Panc1 (cell line): ENCODE data around the gene SVBP. TPM values are rescaled to one million over a fixed set of nuclear protein-coding genes. Genes with fewer than 3 reads are reported as not detected.

ENCODE experiments used
- ATAC-seq: fragments of 200-7000 bp; cut with Tn5 transposase; 2 replicates; pipeline ENCODE4 v1.9.1; 2020; ENCODE audit warnings: mild to moderate bottlenecking, moderate library complexity
- BruUV-seq: library from RNA; stranded (reverse); fragments of 400-500 nt; replicated peaks from 2 replicates; lab custom pipeline; 2021; lab: Mats Ljungman, UMichigan
- CTCF ChIA-PET: fragments of 300-600 bp; sonication (Branson Sonifier 250); formaldehyde crosslinking; loops from one replicate; lab custom pipeline; 2022; ENCODE audit warnings: antibody characterized with exemption; lab: Charles Lee
- POLR2A ChIA-PET: fragments of 300-600 bp; sonication (Branson Sonifier 250); formaldehyde crosslinking; loops from one replicate; lab custom pipeline; 2022; ENCODE audit warnings: antibody characterized with exemption; lab: Charles Lee
- DNase-seq: peaks from one replicate; pipeline ENCODE4 v3.0.0-alpha.2; 2010; ENCODE audit warnings: low read depth, low spot score
- H3K27ac ChIP-seq: 2 replicates; pipeline ENCODE4 v1.5.1; 2011; ENCODE audit warnings: mild to moderate bottlenecking, low read length, inconsistent platforms
- H3K27me3 ChIP-seq: fragments of 200-500 bp; sonication (Bioruptor generic); 2 replicates; pipeline ENCODE4 v1.6.0; 2014; ENCODE audit warnings: low read length, inconsistent platforms; ENCODE audit not compliant: control insufficient read depth, insufficient read depth
- H3K36me3 ChIP-seq: fragments of 200-500 bp; sonication (Bioruptor generic); 2 replicates; pipeline ENCODE4 v1.5.1; 2014; ENCODE audit warnings: inconsistent platforms, mild to moderate bottlenecking, low read length, moderate library complexity; ENCODE audit not compliant: control insufficient read depth, insufficient read depth
- H3K4me1 ChIP-seq: 2 replicates; pipeline ENCODE4 v1.5.1; 2011; ENCODE audit warnings: inconsistent platforms, mild to moderate bottlenecking, low read length, moderate library complexity; ENCODE audit not compliant: control insufficient read depth, insufficient read depth
- H3K4me3 ChIP-seq, 2 experiments: 2 replicates each; pipeline ENCODE4 v1.5.1; 2011 to 2012; ENCODE audit warnings: low read depth in 2 of 2, low read length in 2 of 2, mild to moderate bottlenecking in 2 of 2, inconsistent platforms in 1 of 2, moderate library complexity in 1 of 2
- H3K9me3 ChIP-seq: fragments of 200-500 bp; sonication (Bioruptor generic); 2 replicates; pipeline ENCODE4 v1.5.1; 2014; ENCODE audit warnings: low read depth, mild to moderate bottlenecking, inconsistent platforms, low read length, moderate library complexity; ENCODE audit not compliant: control insufficient read depth, insufficient read depth
- POLR2AphosphoS5 ChIP-seq: IDR thresholded peaks from 2 replicates; pipeline ENCODE4 v1.6.1; 2012; ENCODE audit warnings: mild to moderate bottlenecking, low read depth, low read length, moderate library complexity
- SIN3A ChIP-seq: IDR thresholded peaks from 2 replicates; pipeline ENCODE4 v1.6.1; 2012; ENCODE audit warnings: low read depth, mild to moderate bottlenecking, low read length, moderate library complexity, borderline replicate concordance; ENCODE audit not compliant: insufficient read depth
- TCF7L2 ChIP-seq: IDR thresholded peaks from 2 replicates; pipeline ENCODE4 v1.6.1; 2011; ENCODE audit warnings: mild to moderate bottlenecking, low read depth, low read length, inconsistent platforms
- in situ Hi-C: cut with HindIII; loops from 2 replicates; pipeline ENCODE4 v1.10.0; 2016; ENCODE audit warnings: low sequenced_read_pairs, low pct_unique_long_range_greater_than_20kb
- intact Hi-C: fragments of 100-400 bp; cut with micrococcal nuclease; formaldehyde crosslinking; loops from one replicate; pipeline ENCODE4 v1.10.0; 2022; ENCODE audit not compliant: unreplicated experiment
- total RNA-seq: library from RNA; stranded (reverse); gene quantifications from one replicate; pipeline ENCODE4 v1.2.1, GENCODE V29; 2021; ENCODE audit not compliant: unreplicated experiment
- TF ChIP-seq, protein P1 (sequence below), 2 experiments: IDR thresholded peaks; 2 replicates each; pipeline ENCODE4 v1.6.1; 2011 to 2012; ENCODE audit warnings: low read depth in 2 of 2, control low read depth in 1 of 2, low read length in 1 of 2, mild to moderate bottlenecking in 1 of 2, moderate library complexity in 1 of 2; ENCODE audit not compliant: insufficient read depth in 1 of 2
- TF ChIP-seq, protein P2 (sequence below): fragments of 450-650 bp; IDR thresholded peaks from 2 replicates; pipeline ENCODE4 v1.5.1; 2017; ENCODE audit warnings: mild to moderate bottlenecking

SVBP gene
- total RNA-seq, 1 experiment from 2014 or later, result 21.2 TPM

GRCh38 chr1:42835422-42835821, 18.2 kb upstream of the SVBP start:
- POLR2A ChIA-PET, result interaction anchor here (0.6 kb wide), 1 partner anchor 1368 kb away, joined by 5 read pairs; no protein-coding TSS in a partner anchor
- CTCF ChIA-PET, result interaction anchor here (0.6 kb wide), 1 partner anchor 56 kb away, joined by 3 read pairs; no protein-coding TSS in a partner anchor

GRCh38 chr1:42834803-42835202, 17.6 kb upstream of the SVBP start:
- no peaks in the 10 kb centered on the region for H3K9me3 ChIP-seq
- no peak overlapping the region for H3K27ac ChIP-seq
- POLR2A ChIA-PET, result interaction anchor here (0.6 kb wide), 1 partner anchor 1368 kb away, joined by 5 read pairs; no protein-coding TSS in a partner anchor
- no TSS peak for BruUV-seq
- intact Hi-C loops, result no loop called here
- H3K27me3 ChIP-seq, result no peaks in the 10 kb centered on the region
- DNase-seq (no peak), ATAC-seq (no peak)
- in situ Hi-C loops, result no loop called here
- TF ChIP-seq, protein P1, sequence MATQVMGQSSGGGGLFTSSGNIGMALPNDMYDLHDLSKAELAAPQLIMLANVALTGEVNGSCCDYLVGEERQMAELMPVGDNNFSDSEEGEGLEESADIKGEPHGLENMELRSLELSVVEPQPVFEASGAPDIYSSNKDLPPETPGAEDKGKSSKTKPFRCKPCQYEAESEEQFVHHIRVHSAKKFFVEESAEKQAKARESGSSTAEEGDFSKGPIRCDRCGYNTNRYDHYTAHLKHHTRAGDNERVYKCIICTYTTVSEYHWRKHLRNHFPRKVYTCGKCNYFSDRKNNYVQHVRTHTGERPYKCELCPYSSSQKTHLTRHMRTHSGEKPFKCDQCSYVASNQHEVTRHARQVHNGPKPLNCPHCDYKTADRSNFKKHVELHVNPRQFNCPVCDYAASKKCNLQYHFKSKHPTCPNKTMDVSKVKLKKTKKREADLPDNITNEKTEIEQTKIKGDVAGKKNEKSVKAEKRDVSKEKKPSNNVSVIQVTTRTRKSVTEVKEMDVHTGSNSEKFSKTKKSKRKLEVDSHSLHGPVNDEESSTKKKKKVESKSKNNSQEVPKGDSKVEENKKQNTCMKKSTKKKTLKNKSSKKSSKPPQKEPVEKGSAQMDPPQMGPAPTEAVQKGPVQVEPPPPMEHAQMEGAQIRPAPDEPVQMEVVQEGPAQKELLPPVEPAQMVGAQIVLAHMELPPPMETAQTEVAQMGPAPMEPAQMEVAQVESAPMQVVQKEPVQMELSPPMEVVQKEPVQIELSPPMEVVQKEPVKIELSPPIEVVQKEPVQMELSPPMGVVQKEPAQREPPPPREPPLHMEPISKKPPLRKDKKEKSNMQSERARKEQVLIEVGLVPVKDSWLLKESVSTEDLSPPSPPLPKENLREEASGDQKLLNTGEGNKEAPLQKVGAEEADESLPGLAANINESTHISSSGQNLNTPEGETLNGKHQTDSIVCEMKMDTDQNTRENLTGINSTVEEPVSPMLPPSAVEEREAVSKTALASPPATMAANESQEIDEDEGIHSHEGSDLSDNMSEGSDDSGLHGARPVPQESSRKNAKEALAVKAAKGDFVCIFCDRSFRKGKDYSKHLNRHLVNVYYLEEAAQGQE (IDR thresholded peaks at IDR 0.05; ENCODE audit: insufficient read depth in 1 of 2, low read depth in 2 of 2, low read length in 1 of 2), result no peak
- TF ChIP-seq TCF7L2 (no peak), POLR2AphosphoS5 (no peak), SIN3A (no peak)
- TF ChIP-seq, protein P2, sequence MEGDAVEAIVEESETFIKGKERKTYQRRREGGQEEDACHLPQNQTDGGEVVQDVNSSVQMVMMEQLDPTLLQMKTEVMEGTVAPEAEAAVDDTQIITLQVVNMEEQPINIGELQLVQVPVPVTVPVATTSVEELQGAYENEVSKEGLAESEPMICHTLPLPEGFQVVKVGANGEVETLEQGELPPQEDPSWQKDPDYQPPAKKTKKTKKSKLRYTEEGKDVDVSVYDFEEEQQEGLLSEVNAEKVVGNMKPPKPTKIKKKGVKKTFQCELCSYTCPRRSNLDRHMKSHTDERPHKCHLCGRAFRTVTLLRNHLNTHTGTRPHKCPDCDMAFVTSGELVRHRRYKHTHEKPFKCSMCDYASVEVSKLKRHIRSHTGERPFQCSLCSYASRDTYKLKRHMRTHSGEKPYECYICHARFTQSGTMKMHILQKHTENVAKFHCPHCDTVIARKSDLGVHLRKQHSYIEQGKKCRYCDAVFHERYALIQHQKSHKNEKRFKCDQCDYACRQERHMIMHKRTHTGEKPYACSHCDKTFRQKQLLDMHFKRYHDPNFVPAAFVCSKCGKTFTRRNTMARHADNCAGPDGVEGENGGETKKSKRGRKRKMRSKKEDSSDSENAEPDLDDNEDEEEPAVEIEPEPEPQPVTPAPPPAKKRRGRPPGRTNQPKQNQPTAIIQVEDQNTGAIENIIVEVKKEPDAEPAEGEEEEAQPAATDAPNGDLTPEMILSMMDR, result no peak
- no peak overlapping the region for H3K4me3 ChIP-seq
- H3K4me1 ChIP-seq, result no peaks in the 10 kb centered on the region
- CTCF ChIA-PET, result no interaction called here
- H3K36me3 ChIP-seq, result no peaks in the 10 kb centered on the region

More at GRCh38 chr1:42835422-42835821, 18.2 kb upstream of the SVBP start:
- H3K9me3 ChIP-seq, result no peaks in the 10 kb centered on the region
- H3K4me3 ChIP-seq, result no peak overlapping the region
- DNase-seq (no peak), ATAC-seq (no peak)
- TF ChIP-seq, protein P1 (IDR thresholded peaks at IDR 0.05; ENCODE audit: insufficient read depth in 1 of 2, low read depth in 2 of 2, low read length in 1 of 2), result no peak
- TF ChIP-seq POLR2AphosphoS5 (no peak), TCF7L2 (no peak), SIN3A (no peak)
- TF ChIP-seq, protein P2, result no peak
- H3K4me1 ChIP-seq, result no peaks in the 10 kb centered on the region
- H3K27ac ChIP-seq, result no peak overlapping the region
- no peaks in the 10 kb centered on the region for H3K36me3 ChIP-seq
- intact Hi-C loops, result no loop called here
- no TSS peak for BruUV-seq
- in situ Hi-C loops, result no loop called here
- no peaks in the 10 kb centered on the region for H3K27me3 ChIP-seq
